HEK293T (cell line): ENCODE results near the gene GALNT14.

ENCODE experiments used
- CTCF ChIA-PET: fragments of 350-600 bp; formaldehyde crosslinking; extraction: SDS; loops from one replicate; lab custom pipeline; 2021; ENCODE audit warnings: antibody characterized with exemption, inconsistent platforms; lab: Yijun Ruan, JAX
- POLR2A ChIA-PET: fragments of 350-600 bp; formaldehyde crosslinking; extraction: SDS; loops from one replicate; lab custom pipeline; 2020; ENCODE audit warnings: antibody characterized with exemption, inconsistent platforms; lab: Yijun Ruan, JAX
- DNase-seq: peaks from one replicate; pipeline ENCODE4 v3.0.0; 2012; ENCODE audit warnings: mixed read lengths; ENCODE audit errors: extremely low spot score
- ARNT ChIP-seq: fragments of 450-650 bp; IDR thresholded peaks from 2 replicates; pipeline ENCODE4 v1.6.1; 2017; ENCODE audit warnings: mild to moderate bottlenecking
- BHLHE40 ChIP-seq: fragments of 450-650 bp; IDR thresholded peaks from 2 replicates; pipeline ENCODE4 v1.6.1; 2016; ENCODE audit warnings: mild to moderate bottlenecking, moderate library complexity, borderline replicate concordance
- CTBP1 ChIP-seq: fragments of 450-650 bp; IDR thresholded peaks from 2 replicates; pipeline ENCODE4 v1.6.1; 2016; ENCODE audit warnings: borderline replicate concordance
- ELF4 ChIP-seq: fragments of 450-650 bp; IDR thresholded peaks from 2 replicates; pipeline ENCODE4 v1.6.1; 2017; ENCODE audit warnings: antibody characterized with exemption
- FOXA1 ChIP-seq: fragments of 450-650 bp; IDR thresholded peaks from 2 replicates; pipeline ENCODE4 v1.6.1; 2016; ENCODE audit warnings: mild to moderate bottlenecking
- FOXK2 ChIP-seq: fragments of 450-650 bp; IDR thresholded peaks from 2 replicates; pipeline ENCODE4 v1.6.1; 2016; ENCODE audit warnings: mild to moderate bottlenecking
- FOXM1 ChIP-seq: fragments of 450-650 bp; IDR thresholded peaks from 2 replicates; pipeline ENCODE4 v1.6.1; 2017; ENCODE audit warnings: mild to moderate bottlenecking, borderline replicate concordance
- HDGF ChIP-seq: fragments of 450-650 bp; IDR thresholded peaks from 2 replicates; pipeline ENCODE4 v1.6.1; 2017; ENCODE audit warnings: antibody characterized with exemption, borderline replicate concordance
- L3MBTL2 ChIP-seq: fragments of 450-650 bp; conservative IDR thresholded peaks from 2 replicates; pipeline ENCODE4 v1.6.1; 2016; ENCODE audit warnings: mild to moderate bottlenecking
- LEF1 ChIP-seq: fragments of 450-650 bp; IDR thresholded peaks from 2 replicates; pipeline ENCODE4 v1.6.1; 2017; ENCODE audit warnings: mild to moderate bottlenecking, borderline replicate concordance
- NFRKB ChIP-seq: fragments of 450-650 bp; IDR thresholded peaks from 2 replicates; pipeline ENCODE4 v1.6.1; 2016; ENCODE audit warnings: mild to moderate bottlenecking, moderate library complexity
- SP1 ChIP-seq: fragments of 450-650 bp; IDR thresholded peaks from 2 replicates; pipeline ENCODE4 v1.6.1; 2017
- SUZ12 ChIP-seq: fragments of 450-650 bp; IDR thresholded peaks from 2 replicates; pipeline ENCODE4 v1.6.1; 2016; ENCODE audit warnings: mild to moderate bottlenecking
- TARDBP ChIP-seq: fragments of 450-650 bp; IDR thresholded peaks from 2 replicates; pipeline ENCODE4 v1.6.1; 2016
- ZNF384 ChIP-seq: fragments of 450-650 bp; IDR thresholded peaks from 2 replicates; pipeline ENCODE4 v1.6.1; 2016
- TF ChIP-seq, protein P1 (sequence below): fragments of 450-650 bp; IDR thresholded peaks from 2 replicates; pipeline ENCODE4 v1.6.1; 2016

Gene GALNT14

DNA sequence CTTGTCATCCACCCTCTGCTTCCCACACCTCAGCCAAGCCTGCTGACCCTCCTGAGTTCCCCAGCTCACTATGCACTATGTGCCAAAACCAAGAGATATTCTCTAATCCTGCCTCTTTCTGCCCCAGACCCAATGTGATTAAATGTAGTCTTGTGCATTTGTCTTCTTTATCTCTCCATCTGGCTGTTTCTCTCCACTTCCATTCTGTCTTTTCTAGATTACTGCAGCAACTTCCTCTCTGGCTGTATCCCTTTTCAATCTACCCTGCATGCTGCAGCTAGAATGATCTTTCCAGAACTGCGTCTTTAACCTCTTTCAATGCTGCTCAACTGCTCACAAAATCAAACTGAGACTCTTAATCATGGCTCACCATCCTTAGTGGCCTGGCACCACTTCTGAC is 164.1 kb downstream of the GALNT14 start:
- POLR2A ChIA-PET: no interaction called here
- TF ChIP-seq NFRKB (no peak), HDGF (no peak), SP1 (no peak), ARNT (no peak), FOXA1 (no peak)
- TF ChIP-seq, protein P1, sequence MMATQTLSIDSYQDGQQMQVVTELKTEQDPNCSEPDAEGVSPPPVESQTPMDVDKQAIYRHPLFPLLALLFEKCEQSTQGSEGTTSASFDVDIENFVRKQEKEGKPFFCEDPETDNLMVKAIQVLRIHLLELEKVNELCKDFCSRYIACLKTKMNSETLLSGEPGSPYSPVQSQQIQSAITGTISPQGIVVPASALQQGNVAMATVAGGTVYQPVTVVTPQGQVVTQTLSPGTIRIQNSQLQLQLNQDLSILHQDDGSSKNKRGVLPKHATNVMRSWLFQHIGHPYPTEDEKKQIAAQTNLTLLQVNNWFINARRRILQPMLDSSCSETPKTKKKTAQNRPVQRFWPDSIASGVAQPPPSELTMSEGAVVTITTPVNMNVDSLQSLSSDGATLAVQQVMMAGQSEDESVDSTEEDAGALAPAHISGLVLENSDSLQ: no peak
- no peak for DNase-seq
- CTCF ChIA-PET: no interaction called here

DNA sequence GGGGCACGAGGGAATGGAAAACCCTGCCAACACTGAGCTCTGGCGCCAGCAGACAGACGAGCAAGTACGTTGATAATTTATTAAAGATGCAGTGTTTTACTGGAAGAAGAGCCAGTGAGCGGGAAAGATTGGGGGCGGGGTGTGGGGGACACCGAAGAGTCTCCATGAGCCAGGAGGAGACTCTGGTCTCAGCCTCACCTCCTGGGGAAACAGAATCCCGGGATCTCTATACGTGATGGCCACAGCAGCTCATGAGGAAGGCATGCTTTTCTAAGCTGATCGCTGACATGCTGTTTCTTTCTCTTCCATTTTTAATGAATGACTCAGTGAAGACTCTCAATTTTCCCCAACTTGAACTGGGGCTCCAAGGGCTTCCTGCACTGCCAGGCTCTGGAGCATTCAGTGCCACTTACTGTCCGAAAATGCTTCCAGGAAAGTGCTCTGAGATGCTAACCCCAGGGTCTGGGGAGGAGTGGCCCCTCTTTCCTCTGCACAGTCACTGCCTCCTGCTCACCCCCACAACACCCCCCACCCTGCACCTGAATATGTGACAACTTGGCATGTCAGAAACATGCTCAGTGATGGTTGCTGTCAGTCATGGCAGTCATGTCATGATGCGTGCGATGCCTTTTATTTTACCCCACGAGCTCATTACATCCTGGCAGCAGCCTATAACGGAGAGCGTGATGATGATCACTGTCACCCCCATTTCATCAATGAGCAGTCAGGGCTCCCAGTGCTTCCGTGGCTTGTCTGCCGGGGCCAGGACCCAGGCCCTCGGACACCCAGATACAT is 166.8 kb downstream of the GALNT14 start:
- ChIA-PET CTCF (no interaction called here), POLR2A (no interaction called here)
- DNase-seq: no peak
- no peak for TF ChIP-seq TARDBP
- TF ChIP-seq, protein P1: no peak
- no peak for TF ChIP-seq LEF1
- TF ChIP-seq FOXA1: no peak
- no peak for TF ChIP-seq ZNF384
- TF ChIP-seq BHLHE40: no peak
- no peak for TF ChIP-seq L3MBTL2
- no peak for TF ChIP-seq CTBP1
- TF ChIP-seq FOXM1: no peak

DNA sequence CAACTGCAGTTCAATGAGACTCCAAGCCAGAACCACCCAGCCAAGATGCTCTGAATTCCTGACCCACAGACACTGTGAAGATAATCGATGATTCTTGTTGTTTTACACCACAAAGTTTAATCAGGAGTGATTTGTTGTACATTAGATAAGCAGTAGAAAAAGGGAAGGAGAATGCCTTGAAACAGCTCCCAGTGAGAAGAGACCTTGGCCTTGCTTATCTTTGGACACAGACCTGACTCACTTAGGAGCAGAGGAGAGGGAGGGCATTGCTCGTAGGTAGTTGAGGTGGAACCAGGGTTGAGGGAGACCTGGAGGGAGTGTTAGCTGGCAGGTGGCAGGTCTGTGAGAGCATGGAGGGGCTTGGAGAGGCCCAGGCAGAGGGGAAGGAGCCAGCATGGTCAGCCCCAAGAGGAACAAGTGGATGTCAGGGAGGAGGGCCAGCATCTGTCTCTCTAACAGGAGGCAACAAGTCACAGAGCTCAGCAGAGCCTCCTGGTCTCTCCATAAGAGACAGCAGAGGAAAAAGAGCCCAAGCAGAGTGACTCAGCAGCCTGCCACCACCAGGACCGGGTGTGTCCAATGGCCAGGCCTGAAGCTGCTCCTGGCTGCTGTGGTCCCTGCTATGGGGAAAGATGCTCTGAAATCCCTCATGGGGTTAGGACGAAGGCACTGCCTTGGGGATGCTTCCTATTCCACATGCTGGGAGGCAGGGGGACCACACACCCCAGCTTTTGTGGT is 169.4 kb downstream of the GALNT14 start:
- CTCF ChIA-PET: no interaction called here
- no peak for DNase-seq
- TF ChIP-seq SP1 (no peak), LEF1 (no peak), TARDBP (no peak), NFRKB (no peak), FOXK2 (no peak), FOXM1 (no peak), SUZ12 (no peak), FOXA1 (no peak), ARNT (no peak), ELF4 (no peak), CTBP1 (no peak), ZNF384 (no peak)
- TF ChIP-seq, protein P1: no peak
- POLR2A ChIA-PET: no interaction called here

DNA sequence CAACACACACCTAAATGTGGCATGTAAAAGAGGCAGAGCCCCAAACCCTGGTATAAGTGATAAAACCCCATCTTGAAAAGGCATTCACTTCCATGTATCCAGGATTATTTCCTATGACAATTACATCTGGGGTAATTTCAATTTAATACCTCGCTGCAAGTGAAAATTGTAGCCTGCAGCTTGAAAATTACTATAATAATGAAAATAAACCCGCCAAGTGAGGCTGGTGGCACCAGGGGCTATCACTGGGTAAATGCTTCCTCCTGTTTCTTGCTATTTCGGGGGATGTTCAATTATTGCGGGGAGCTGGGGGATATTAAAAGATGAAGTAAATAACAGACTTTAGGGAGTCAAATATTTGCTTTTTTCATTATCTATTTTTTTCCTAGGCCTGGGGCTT is 171.5 kb downstream of the GALNT14 start:
- CTCF ChIA-PET: no interaction called here
- no peak for DNase-seq
- POLR2A ChIA-PET: no interaction called here
- TF ChIP-seq BHLHE40 (no peak), FOXM1 (no peak), FOXK2 (no peak), L3MBTL2 (no peak), CTBP1 (no peak), SUZ12 (no peak), ZNF384 (no peak), ELF4 (no peak)

DNA sequence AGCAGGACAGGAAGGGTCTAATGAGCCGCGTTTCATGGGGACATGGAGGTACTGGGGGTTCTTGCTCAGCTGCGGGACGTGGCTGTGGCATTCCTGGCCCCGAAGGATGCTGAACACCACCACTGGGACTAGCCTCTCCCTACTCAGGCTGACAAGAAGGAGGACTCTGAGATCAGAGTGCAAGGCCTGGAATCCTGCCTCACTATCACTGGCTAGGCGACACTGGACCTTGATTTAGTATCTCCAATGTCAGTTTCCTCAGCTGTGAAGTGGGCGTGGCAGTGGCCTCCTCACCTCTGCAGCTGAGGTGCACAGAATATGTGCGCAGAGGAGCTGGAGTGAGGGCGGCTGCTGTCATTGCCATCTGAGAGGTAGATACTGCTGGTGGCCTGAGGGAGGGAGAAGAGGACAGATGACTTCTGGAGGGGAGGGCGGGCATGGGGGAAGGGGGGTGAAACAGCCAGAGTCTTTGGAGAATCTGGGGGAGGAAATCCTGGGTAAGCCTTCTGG is 173.2 kb downstream of the GALNT14 start:
- TF ChIP-seq LEF1: no peak
- no peak for TF ChIP-seq FOXK2
- no peak for TF ChIP-seq HDGF
- no peak for TF ChIP-seq ZNF384
- TF ChIP-seq, protein P1: no peak
- TF ChIP-seq SUZ12: no peak
- TF ChIP-seq CTBP1: no peak
- TF ChIP-seq TARDBP: no peak
- no peak for TF ChIP-seq FOXA1
- no peak for TF ChIP-seq NFRKB
- TF ChIP-seq FOXM1: no peak
- no peak for TF ChIP-seq L3MBTL2
- TF ChIP-seq ELF4: no peak
- TF ChIP-seq SP1: no peak
- TF ChIP-seq BHLHE40: no peak
- no peak for TF ChIP-seq ARNT
- POLR2A ChIA-PET: no interaction called here
- no peak for DNase-seq
- CTCF ChIA-PET: no interaction called here
